GM12878 (cell line): ENCODE results near the gene DLL1. TPM values are rescaled to one million over a fixed set of nuclear protein-coding genes. Genes with fewer than 3 reads are reported as not detected.

Source experiments
- ATAC-seq: fragments of 200-7000 bp; cut with Tn5 transposase; 3 replicates; pipeline ENCODE4 v1.9.1; 2020; ENCODE audit warnings: mild to moderate bottlenecking, moderate library complexity
- BruUV-seq: library from RNA; stranded (reverse); fragments of 400-500 nt; replicated peaks from 2 replicates; lab custom pipeline; 2021; lab: Mats Ljungman, UMichigan
- CTCF ChIA-PET: fragments of 300-600 bp; sonication (Branson Sonifier 250); formaldehyde crosslinking; extraction: SDS; loops from one replicate; lab custom pipeline; 2021; ENCODE audit warnings: inconsistent platforms; lab: Yijun Ruan, JAX
- POLR2A ChIA-PET: fragments of 350-600 bp; formaldehyde crosslinking; extraction: SDS; loops from one replicate; lab custom pipeline; 2021; ENCODE audit warnings: inconsistent platforms; lab: Charles Lee
- RAD21 ChIA-PET: fragments of 300-600 bp; sonication (Branson Sonifier 250); formaldehyde crosslinking; loops from one replicate; lab custom pipeline; 2023; ENCODE audit warnings: antibody characterized with exemption; ENCODE audit not compliant: unreplicated experiment; lab: Charles Lee
- SMC1A ChIA-PET: fragments of 300-600 bp; sonication (Branson Sonifier 250); formaldehyde crosslinking; loops from one replicate; lab custom pipeline; 2023; ENCODE audit not compliant: unreplicated experiment, uncharacterized antibody; lab: Charles Lee
- DNase-seq: peaks from one replicate; pipeline ENCODE4 v3.0.0-alpha.2; 2011; ENCODE audit warnings: low read depth, low spot score
- FAIRE-seq: peaks from 3 replicates; lab custom pipeline; 2011; peaks lifted over from hg19 to GRCh38; lab: Jason Lieb, UNC
- H2AFZ ChIP-seq: 2 replicates; pipeline ENCODE4 v1.6.0; 2011; ENCODE audit warnings: low read depth, low read length, control low read depth; ENCODE audit not compliant: control insufficient read depth
- H3K27ac ChIP-seq: 2 replicates; pipeline ENCODE4 v1.5.1; 2011; ENCODE audit warnings: control low read depth; ENCODE audit not compliant: control insufficient read depth, insufficient read depth
- H3K27me3 ChIP-seq, 2 experiments: replicated peaks in 1 of 2; 2 replicates each; pipeline versions ENCODE4 v1.6.0 to v1.6.1; 2011; ENCODE audit warnings: low read length in 1 of 2; ENCODE audit not compliant: control insufficient read depth in 2 of 2, insufficient read depth in 2 of 2
- H3K36me3 ChIP-seq, 2 experiments: 2 replicates each; pipeline ENCODE4 v1.5.1; 2011; ENCODE audit warnings: low read length in 1 of 2; ENCODE audit not compliant: control insufficient read depth in 2 of 2, insufficient read depth in 2 of 2
- H3K4me1 ChIP-seq: 2 replicates; pipeline ENCODE4 v1.6.1; 2011; ENCODE audit warnings: mild to moderate bottlenecking, low read length, moderate library complexity, mixed read lengths; ENCODE audit not compliant: control insufficient read depth, insufficient read depth
- H3K4me2 ChIP-seq: 2 replicates; pipeline ENCODE4 v1.6.0; 2011; ENCODE audit warnings: control low read depth; ENCODE audit not compliant: control insufficient read depth, insufficient read depth
- H3K4me3 ChIP-seq: fragments of 200-600 bp; sonication (generic); 2 replicates; pipeline ENCODE4 v1.5.1; 2016
- H3K79me2 ChIP-seq: 2 replicates; pipeline ENCODE4 v1.6.0; 2011; ENCODE audit warnings: low read length; ENCODE audit not compliant: control insufficient read depth, insufficient read depth
- H3K9ac ChIP-seq: 2 replicates; pipeline ENCODE4 v1.8.0; 2011; ENCODE audit warnings: low read length, control low read depth, mixed read lengths; ENCODE audit not compliant: control insufficient read depth, insufficient read depth
- H3K9me3 ChIP-seq: replicated peaks from 3 replicates; pipeline ENCODE4 v1.5.1; 2011; ENCODE audit warnings: mild to moderate bottlenecking, low read length; ENCODE audit not compliant: control insufficient read depth, insufficient read depth
- H4K20me1 ChIP-seq: 2 replicates; pipeline ENCODE4 v1.6.0; 2011; ENCODE audit not compliant: control insufficient read depth, insufficient read depth
- ATF2 ChIP-seq: IDR thresholded peaks from 2 replicates; pipeline ENCODE4 v1.6.1; 2012; ENCODE audit warnings: low read length, inconsistent platforms
- HCFC1 ChIP-seq: fragments of 150-350 bp; IDR thresholded peaks from 2 replicates; pipeline ENCODE4 v1.6.1; 2014; ENCODE audit warnings: low read length
- HDAC2 ChIP-seq: fragments of 200-600 bp; sonication (generic); IDR thresholded peaks from 2 replicates; pipeline ENCODE4 v1.6.1; 2017
- HDAC6 ChIP-seq: fragments of 200-600 bp; sonication (generic); IDR thresholded peaks from one replicate; pipeline ENCODE4 v1.8.0; 2017; ENCODE audit warnings: antibody characterized with exemption; ENCODE audit not compliant: unreplicated experiment
- IKZF1 ChIP-seq: fragments of 450-650 bp; conservative IDR thresholded peaks from 2 replicates; pipeline ENCODE4 v1.6.1; 2017; ENCODE audit warnings: antibody characterized with exemption, mild to moderate bottlenecking
- JUND ChIP-seq: IDR thresholded peaks from 2 replicates; pipeline ENCODE4 v1.6.1; 2012; ENCODE audit warnings: low read depth, mild to moderate bottlenecking, low read length, improper control_type of control experiment, moderate library complexity
- MTA2 ChIP-seq: fragments of 450-650 bp; IDR thresholded peaks from 2 replicates; pipeline ENCODE4 v1.6.1; 2016; ENCODE audit warnings: low read depth, mild to moderate bottlenecking, moderate library complexity
- MTA3 ChIP-seq: IDR thresholded peaks from 2 replicates; pipeline ENCODE4 v1.6.1; 2012; ENCODE audit warnings: low read length, inconsistent platforms, borderline replicate concordance
- MYC ChIP-seq: IDR thresholded peaks from 2 replicates; pipeline ENCODE4 v1.6.1; 2011; ENCODE audit warnings: mild to moderate bottlenecking, low read length, moderate library complexity, inconsistent platforms; ENCODE audit not compliant: insufficient read depth, insufficient replicate concordance, insufficient read length, severe bottlenecking
- POLR2A ChIP-seq: IDR thresholded peaks from 2 replicates; pipeline ENCODE4 v1.6.1; 2011; ENCODE audit warnings: low read depth, mild to moderate bottlenecking, low read length
- POU2F2 ChIP-seq: IDR thresholded peaks from 3 replicates; pipeline ENCODE4 v1.6.1; 2011; ENCODE audit warnings: low read depth, mild to moderate bottlenecking, low read length, borderline replicate concordance
- RUNX3 ChIP-seq: IDR thresholded peaks from 2 replicates; pipeline ENCODE4 v1.6.1; 2012; ENCODE audit warnings: low read length, inconsistent platforms
- SMARCA5 ChIP-seq: fragments of 450-650 bp; IDR thresholded peaks from 2 replicates; pipeline ENCODE4 v1.6.1; 2017; ENCODE audit warnings: mild to moderate bottlenecking
- SUPT20H ChIP-seq: IDR thresholded peaks from 2 replicates; pipeline ENCODE4 v1.6.1; 2011; ENCODE audit warnings: low read depth, mild to moderate bottlenecking, low read length, moderate library complexity, borderline replicate concordance; ENCODE audit not compliant: control insufficient read depth
- ZNF217 ChIP-seq: fragments of 450-650 bp; IDR thresholded peaks from 2 replicates; pipeline ENCODE4 v1.6.1; 2017; ENCODE audit warnings: antibody characterized with exemption, mild to moderate bottlenecking
- ZNF384 ChIP-seq: IDR thresholded peaks from 2 replicates; pipeline ENCODE4 v1.6.1; 2012; ENCODE audit warnings: low read depth, mild to moderate bottlenecking, low read length, improper control_type of control experiment, borderline replicate concordance
- ZSCAN29 ChIP-seq: fragments of 450-650 bp; IDR thresholded peaks from 2 replicates; pipeline ENCODE4 v1.6.1; 2017; ENCODE audit warnings: mild to moderate bottlenecking, moderate library complexity
- ZZZ3 ChIP-seq: IDR thresholded peaks from 2 replicates; pipeline ENCODE4 v1.6.1; 2011; ENCODE audit warnings: low read depth; ENCODE audit not compliant: control insufficient read depth, insufficient read length
- WGBS: methylation state at CpG from one replicate; pipeline ENCODE4 v1.1.6; 2016; ENCODE audit warnings: low lambda C conversion rate; ENCODE audit not compliant: insufficient replicate concordance, insufficient coverage; ENCODE audit errors: missing lambda C conversion rate; 5-methylcytosine and 5-hydroxymethylcytosine counted together
- in situ Hi-C: fragments of 300-500 bp; cut with MboI; formaldehyde crosslinking; loops from 9 replicates; pipeline ENCODE4 v1.14.3; 2018; ENCODE audit warnings: mixed read lengths
- intact Hi-C: fragments of 100-400 bp; cut with micrococcal nuclease; formaldehyde crosslinking; loops from one replicate; pipeline ENCODE4 v1.14.2; 2022; ENCODE audit not compliant: unreplicated experiment
- polyA plus RNA-seq, 11 experiments: library from polyadenylated mRNA; depleted of rRNA in 4 of 11; unstranded in 6 of 11; stranded (reverse) in 5 of 11; fragments of >200 nt; fragmentation: Nextera tagmentation in 4 of 11; fragmentation: Illumina TruSeq in 1 of 11; extraction: Ambion mirVana in 4 of 11; extraction: Trizol in 1 of 11; gene quantifications; 1 replicate in 1 of 11; 2 replicates in 10 of 11; pipeline versions ENCODE4 v1.2.1 to v1.2.3, GENCODE V29; 2011 to 2016; ENCODE audit warnings: inconsistent platforms in 2 of 11, missing spikeins in 2 of 11, low read depth in 1 of 11
- total RNA-seq, 4 experiments: library from RNA; depleted of rRNA in 3 of 4; stranded (reverse); fragments of >200 nt in 3 of 4; fragmentation: Illumina TruSeq in 1 of 4; extraction: Trizol in 1 of 4; gene quantifications; 2 replicates each; pipeline versions ENCODE4 v1.2.1 to v1.2.3, GENCODE V29; 2013 to 2021

The DLL1 gene
- total and polyA plus RNA-seq, 10 of the 15 experiments (the other 5 are each of a cell fraction or from before 2014, with no cell fraction given), result 0.02 to 0.80 (median 0.19) TPM

- Histone ChIP-seq H3K27ac (no peak overlapping the region), H3K9me3 (no peaks in the 10 kb centered on the region; the same call in 2 of the 3 replicates)
- TF ChIP-seq HDAC6 (no peak), SUPT20H (no peak), IKZF1 (no peak)
- TF ChIP-seq, all 136 proteins: peak for 0
- no peak for FAIRE-seq
- intact Hi-C loops (loop anchor here (5.0 kb wide), 1 partner anchor 613 kb away; the partner anchor contains the start of genes C6orf120 and WDR27), in situ Hi-C loops (no loop called here)
- Histone ChIP-seq H3K4me2 (no peak overlapping the region), H3K36me3 (peaks cover 0 to 6% of the 10 kb centered on the region in 2 experiments; a peak in 2 of 4 replicates), H4K20me1 (no peaks in the 10 kb centered on the region), H3K9ac (no peak overlapping the region), H3K4me1 (no peaks in the 10 kb centered on the region), H3K79me2 (peaks cover 25% of the 10 kb centered on the region), H2AFZ (no peak overlapping the region), H3K4me3 (no peak overlapping the region), H3K27me3 (no peaks in the 10 kb centered on the region)
- no peak for ATAC-seq
- ChIA-PET RAD21 (no interaction called here), SMC1A (no interaction called here), CTCF (no interaction called here), POLR2A (no interaction called here)
- BruUV-seq, result no TSS peak
- no peak for DNase-seq
- WGBS, result 78% methylated on average over 5 of the region's 5 CpGs
Observed at GRCh38 chr6:170314983-170315382, 24.1 kb upstream of the DLL1 start.

- in situ Hi-C loops, result no loop called here
- WGBS, result 97% methylated on average over 6 of the region's 6 CpGs
- SMC1A ChIA-PET, result interaction anchor here (0.9 to 1.0 kb wide), 2 partner anchors 18 to 23 kb away, joined by 4 read pairs; partner anchors contain the start of gene DLL1
- TF ChIP-seq ATF2 (no peak), POLR2A (no peak), ZSCAN29 (no peak), JUND (no peak), HCFC1 (no peak), MTA3 (no peak), POU2F2 (no peak), RUNX3 (no peak), ZZZ3 (no peak), ZNF217 (no peak), SMARCA5 (no peak), MYC (no peak), HDAC2 (no peak), MTA2 (no peak), ZNF384 (no peak)
Observed at GRCh38 chr6:170313716-170314295, 22.9 kb upstream of the DLL1 start.

More at GRCh38 chr6:170313716-170314295, 22.9 kb upstream of the DLL1 start:
- ATAC-seq (no peak), DNase-seq (no peak), FAIRE-seq (no peak)
- BruUV-seq, result no TSS peak
- ChIA-PET POLR2A (no interaction called here), RAD21 (interaction anchor here (0.8 kb wide), 1 partner anchor 22 kb away, joined by 3 read pairs; no protein-coding TSS in a partner anchor), CTCF (interaction anchor here (1.1 to 1.3 kb wide), 2 partner anchors 22 to 203 kb away, joined by 3 to 7 read pairs; no protein-coding TSS in a partner anchor)
- H4K20me1 ChIP-seq, result no peaks in the 10 kb centered on the region
- no peaks in the 10 kb centered on the region for H3K4me1 ChIP-seq
- H2AFZ ChIP-seq, result no peak overlapping the region
- no peak overlapping the region for H3K4me3 ChIP-seq
- H3K4me2 ChIP-seq, result no peak overlapping the region
- H3K79me2 ChIP-seq, result peaks cover 36% of the 10 kb centered on the region
- no peaks in the 10 kb centered on the region; the same call in 2 of the 3 replicates for H3K9me3 ChIP-seq
- peaks cover 0 to 6% of the 10 kb centered on the region in 2 experiments; a peak in 2 of 4 replicates for H3K36me3 ChIP-seq
- intact Hi-C loops, result loop anchor here (5.0 kb wide), 1 partner anchor 612 kb away; the partner anchor contains the start of genes C6orf120 and WDR27
- H3K9ac ChIP-seq, result no peak overlapping the region
- no peaks in the 10 kb centered on the region for H3K27me3 ChIP-seq
- H3K27ac ChIP-seq, result no peak overlapping the region
